Astrocyte (in vitro differentiated cells and primary cell): ENCODE measurements around the gene REEP3.

Experiments
- EZH2 ChIP-seq: IDR thresholded peaks from 2 replicates; pipeline ENCODE4 v1.6.1; 2012; ENCODE audit warnings: mild to moderate bottlenecking, low read length, inconsistent platforms; ENCODE audit not compliant: insufficient read depth
- TF ChIP-seq, protein P1 (sequence below): IDR thresholded peaks from 2 replicates; pipeline ENCODE4 v1.5.1; 2011; ENCODE audit warnings: low read depth, mild to moderate bottlenecking, inconsistent platforms, low read length, moderate library complexity; ENCODE audit not compliant: insufficient read depth

DNA sequence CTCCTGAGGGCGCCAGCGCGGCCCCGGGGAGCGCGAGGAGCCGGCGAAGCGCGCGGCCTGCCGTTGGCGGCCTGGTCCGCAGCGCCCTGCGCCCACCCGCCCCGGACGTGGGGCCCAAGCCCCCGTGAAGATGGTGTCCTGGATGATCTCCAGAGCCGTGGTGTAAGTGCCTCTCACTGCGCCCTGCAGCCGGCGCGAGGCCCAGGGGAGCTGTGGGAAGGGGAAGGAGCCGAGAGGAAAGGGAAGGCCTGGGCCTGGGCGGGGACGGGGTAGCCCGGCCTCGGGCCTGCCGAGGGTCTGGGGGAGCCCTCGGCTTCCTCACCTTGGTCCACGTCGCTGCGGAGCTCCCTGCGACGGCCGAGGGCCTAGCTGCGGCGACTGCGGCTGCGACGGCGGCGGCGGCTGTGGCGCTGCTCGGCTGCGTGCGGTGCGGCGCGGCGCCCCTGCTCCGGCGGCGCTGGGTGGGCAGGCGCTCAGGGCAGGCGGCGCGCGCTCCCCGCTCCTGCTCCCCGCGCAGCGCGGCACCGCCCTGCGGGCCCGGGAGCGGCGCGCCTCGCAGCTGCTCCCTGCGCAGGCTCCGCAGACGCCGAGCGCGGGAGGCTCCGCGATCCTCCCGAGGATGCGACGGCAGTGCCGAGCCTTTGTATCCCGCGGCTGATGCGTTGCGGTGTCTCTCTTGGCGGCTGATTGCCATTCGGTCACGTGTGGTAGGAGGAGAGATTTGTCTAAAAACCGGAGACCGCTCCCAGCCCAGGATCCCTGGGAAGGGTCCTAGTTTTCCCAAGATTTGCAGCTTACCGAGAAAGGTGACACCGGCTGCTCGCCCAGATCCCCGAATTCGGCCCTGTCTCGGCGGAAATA, 445 bp downstream of the REEP3 start:
- TF ChIP-seq, protein P1, sequence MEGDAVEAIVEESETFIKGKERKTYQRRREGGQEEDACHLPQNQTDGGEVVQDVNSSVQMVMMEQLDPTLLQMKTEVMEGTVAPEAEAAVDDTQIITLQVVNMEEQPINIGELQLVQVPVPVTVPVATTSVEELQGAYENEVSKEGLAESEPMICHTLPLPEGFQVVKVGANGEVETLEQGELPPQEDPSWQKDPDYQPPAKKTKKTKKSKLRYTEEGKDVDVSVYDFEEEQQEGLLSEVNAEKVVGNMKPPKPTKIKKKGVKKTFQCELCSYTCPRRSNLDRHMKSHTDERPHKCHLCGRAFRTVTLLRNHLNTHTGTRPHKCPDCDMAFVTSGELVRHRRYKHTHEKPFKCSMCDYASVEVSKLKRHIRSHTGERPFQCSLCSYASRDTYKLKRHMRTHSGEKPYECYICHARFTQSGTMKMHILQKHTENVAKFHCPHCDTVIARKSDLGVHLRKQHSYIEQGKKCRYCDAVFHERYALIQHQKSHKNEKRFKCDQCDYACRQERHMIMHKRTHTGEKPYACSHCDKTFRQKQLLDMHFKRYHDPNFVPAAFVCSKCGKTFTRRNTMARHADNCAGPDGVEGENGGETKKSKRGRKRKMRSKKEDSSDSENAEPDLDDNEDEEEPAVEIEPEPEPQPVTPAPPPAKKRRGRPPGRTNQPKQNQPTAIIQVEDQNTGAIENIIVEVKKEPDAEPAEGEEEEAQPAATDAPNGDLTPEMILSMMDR = no peak
- TF ChIP-seq EZH2 = no peak
